Activated CD4-positive, CD25-positive, alpha-beta regulatory T cell (primary cell): ENCODE results near the gene NACC2.

ENCODE experiments used
- DNase-seq, 4 experiments: peaks; one replicate each; lab custom pipeline; 2025; lab: John Stamatoyannopoulos, UW

NACC2 gene

DNA sequence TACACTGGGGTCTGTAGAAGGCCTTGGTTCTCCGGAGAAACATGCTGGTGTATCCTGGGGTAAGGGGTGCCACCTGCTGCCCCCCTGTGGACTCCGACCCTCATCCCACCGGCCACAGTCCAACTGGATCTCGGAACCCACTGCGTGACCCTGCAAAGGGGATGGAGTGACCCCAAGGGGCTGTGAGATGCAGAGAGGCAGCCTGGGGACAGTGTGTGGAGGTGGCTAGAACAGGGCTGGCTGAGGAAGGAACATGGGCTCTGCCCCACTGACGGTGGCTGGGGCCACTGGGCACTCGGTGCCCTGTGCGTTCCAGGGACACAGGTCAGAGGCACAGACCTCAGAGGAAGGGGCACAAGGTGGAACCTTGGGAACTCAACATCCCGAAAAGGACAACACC is 2.3 kb downstream of the NACC2 start:
- no peak for DNase-seq

DNA sequence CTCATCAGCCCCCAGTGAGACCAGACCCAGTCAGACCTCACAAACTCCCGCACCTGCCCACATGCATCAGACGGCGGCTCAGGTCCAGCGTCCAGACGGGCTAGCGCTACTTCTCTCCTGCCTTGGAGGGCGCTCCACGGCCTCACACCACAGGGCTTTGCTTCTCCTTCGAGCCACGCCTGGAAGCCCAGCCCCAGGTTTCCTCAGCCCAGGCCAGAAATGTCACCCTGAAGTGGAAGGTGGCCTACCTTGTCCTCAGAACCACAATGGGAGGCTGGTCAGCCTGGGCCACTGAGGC is 2.8 kb downstream of the NACC2 start:
- no peak for DNase-seq

DNA sequence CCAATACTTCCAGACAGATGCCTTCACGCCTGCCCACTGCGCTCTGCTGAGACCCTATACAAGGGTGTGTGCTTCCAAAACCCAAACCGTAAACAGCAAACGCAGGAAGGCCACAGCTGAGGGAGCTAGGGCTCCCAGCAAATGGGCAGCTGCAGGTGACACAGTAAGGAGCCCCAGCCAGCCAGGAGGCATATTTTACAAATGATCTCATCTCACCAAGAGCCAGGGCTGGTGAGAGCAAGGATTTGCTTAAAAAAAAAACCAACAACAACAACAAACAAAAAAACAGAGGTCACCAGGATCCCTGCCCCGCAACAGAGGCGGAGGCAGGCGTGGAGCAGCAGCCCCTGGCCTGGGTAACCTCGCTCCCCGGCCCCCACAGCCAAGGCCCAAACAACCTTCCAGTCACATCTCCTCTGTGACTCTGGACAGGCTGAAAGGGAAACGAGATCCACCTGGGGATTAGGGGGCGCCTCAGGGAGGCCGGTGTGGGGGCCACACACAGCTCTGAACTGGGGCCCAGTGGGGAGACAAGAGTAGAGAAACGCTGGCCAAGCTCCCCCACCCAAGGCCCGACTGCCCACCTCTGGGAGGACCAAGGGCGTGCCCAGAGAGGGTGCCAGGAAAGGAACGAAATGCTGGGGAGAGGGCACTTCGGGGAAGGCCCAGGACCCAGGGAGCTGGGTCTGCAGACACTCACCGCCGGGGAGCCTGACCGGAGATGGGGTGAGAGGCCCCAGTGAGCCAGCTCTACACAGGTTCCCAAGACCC is 3.3 kb downstream of the NACC2 start:
- no peak for DNase-seq

DNA sequence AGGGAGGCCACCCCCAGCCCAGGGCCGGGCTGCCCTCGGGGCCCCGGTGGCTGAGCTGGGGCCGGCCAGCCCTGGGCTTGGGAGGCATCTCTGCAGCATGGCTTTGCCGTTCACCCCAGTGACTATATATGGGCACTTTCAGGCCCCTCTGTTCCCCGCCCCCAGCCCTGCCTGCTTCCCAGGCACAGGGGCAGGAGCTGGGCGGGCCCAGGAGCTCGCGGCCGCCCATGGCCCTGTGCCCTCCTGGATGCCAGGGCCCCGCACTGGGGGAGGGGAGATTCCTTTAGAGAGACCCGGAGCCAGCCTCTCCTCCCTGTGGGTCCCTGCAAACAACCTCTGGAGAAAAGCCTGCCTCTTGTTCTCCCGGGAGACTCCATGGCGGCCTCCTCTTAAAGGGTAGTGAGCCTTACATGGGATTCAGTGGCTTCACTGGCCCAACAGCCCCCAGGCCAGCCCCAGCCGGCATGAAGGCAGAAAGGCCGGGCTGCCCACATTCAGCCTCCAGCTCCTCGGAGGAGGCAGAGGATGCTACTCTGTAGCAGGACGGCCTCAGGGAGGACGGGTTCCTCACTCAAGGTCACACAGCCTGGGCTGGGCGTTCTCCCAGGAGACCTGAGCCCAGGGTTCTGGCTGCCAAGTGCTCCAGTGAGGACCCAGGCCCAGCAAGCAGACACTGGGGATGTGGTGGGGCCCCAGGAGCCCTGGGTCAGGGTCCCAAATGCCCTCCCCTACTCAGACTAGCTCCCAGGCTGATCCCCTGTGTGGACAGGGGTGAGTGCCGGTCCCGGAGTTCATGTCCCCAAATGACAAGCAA is 4.1 kb downstream of the NACC2 start:
- no peak for DNase-seq

DNA sequence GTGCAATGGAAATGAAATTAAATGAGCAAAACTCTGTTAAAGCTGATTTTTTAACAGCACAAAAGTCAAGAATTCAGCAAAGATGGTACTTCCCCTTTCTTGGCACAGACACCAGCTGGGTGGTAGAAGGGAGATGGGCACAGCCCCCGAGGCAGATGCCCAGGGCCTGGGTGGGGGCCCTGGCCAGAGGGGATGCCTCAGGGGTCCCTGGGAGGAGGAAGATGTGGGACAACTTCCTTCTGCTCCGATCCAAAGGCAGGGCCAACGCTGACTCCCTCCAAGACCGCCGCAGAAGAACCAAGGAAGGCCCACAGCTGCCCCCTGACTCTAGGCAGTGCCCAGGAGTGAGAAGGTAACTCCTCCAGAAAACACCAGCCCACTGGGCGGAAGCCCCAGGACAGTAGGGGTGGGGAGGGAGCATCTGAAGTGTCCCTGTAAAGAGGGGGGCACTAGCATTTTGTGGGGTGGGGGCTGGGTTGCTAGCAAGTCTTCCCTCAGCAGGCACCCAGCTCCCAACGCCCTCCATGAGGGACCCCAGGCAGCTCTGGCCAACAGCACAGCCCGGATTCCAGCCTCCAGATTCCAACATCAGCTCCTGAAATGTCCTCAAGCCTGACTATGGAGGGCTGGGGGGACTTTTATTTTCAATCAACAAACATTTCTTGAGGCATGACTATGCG is 4.9 kb downstream of the NACC2 start:
- no peak for DNase-seq

DNA sequence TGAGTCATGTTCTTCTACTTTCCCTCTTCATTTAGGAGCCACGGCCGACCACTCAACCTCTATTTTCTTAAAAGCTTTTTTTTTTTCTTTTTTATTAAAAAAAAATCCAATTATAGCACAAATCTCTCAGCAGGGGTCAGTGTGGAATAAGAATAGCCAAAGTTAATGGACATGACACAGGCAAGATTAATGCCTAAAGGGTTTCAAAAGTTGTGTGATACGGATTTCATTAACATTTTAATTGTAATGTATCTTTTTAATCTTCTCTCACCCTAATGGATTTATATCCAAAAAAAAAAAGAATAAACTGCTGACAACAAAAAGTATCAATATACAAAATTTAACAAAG is 5.4 kb downstream of the NACC2 start:
- no peak for DNase-seq

DNA sequence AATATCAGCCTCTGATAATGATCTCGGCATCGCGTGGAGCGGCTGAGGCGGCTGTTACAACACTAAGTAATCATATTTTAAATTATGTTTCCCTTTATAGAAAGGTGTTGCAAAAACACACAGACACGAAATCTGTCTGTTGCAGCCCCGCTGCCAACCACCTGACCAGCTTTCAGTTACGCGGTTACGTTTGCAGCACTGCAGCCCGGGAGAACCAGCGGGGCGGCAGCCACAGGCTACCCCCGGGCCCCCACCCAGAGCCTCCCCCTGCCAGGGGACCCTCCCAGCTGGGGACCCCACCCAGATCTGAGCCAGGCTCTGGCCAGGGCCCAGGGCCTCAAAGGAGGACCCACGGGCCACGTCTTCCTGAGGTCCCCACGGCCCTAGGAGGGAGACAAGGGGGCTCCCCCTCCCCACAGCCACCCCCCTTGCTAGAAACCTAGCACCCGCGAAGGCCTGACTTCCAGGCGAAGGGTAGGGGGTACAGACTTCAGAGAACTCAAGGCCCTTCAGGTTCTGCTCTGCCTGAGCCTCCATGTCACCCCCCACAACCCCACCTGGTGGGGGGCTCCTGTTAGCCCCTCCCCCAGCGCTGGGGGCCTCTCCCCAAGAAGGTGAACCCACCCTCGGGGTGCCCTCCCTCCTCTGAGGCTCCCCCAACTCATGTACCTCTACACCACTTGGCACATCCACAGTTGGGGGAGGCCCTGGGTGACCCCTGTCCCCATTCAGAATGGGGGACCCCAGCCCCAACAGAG is 6.0 kb downstream of the NACC2 start:
- DNase-seq: no peak

DNA sequence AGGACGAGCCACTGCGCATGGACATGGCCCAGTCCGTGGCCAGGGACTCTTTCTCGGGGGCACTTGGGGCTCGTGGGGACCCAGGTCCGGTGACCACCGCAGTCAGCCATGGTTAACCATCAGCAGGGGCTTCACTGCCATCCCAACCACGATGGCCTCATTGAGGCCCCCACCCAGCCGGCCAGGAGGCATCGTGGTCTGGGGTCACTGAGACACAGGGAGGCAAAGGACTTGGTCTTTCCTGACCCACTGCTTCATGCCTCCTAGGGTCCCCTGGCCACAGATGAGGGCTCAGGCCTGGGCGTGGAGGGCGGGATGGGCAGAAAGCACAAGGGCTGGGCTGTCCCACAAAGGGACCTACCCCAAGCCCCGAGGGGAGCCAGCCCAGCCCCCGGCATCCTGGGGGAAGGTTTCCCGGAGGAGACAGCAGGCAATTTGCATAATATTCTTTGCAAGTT is 6.6 kb downstream of the NACC2 start:
- DNase-seq: no peak

DNA sequence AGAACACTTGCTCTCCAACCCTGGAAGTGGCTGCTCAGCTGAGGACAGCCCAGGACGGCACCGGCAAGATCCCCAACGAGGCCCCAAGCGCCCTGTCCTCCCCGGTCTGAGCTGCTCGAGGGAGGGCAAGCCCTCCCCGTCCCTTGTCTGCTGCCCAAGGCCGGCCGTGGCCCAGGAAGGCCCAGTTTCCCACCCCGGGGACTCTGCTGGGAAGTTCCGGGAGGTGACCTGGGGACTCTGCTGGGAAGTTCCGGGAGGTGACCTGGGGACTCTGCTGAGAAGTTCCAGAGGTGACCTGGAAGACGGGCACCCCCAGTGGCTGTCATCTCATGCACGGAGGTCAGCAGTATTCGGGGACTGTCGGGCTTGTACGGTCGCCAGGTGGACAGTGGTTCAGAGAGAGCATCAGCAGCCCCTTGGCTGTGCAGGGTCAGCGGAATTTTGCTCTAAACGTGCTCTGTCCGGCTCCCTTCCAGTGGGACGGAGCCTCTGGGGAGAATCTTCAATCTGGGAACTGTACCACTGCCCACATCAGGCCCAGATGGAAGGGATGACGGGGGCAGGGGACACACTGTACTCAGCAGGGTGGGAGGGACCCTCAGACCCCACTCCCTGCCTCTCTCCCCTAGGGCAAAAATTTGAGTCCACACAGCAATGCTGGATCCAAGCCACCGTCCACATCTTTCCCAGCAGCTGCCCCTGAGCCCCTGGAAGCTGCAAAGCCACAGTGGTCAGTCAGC is 7.2 kb downstream of the NACC2 start:
- DNase-seq: no peak

DNA sequence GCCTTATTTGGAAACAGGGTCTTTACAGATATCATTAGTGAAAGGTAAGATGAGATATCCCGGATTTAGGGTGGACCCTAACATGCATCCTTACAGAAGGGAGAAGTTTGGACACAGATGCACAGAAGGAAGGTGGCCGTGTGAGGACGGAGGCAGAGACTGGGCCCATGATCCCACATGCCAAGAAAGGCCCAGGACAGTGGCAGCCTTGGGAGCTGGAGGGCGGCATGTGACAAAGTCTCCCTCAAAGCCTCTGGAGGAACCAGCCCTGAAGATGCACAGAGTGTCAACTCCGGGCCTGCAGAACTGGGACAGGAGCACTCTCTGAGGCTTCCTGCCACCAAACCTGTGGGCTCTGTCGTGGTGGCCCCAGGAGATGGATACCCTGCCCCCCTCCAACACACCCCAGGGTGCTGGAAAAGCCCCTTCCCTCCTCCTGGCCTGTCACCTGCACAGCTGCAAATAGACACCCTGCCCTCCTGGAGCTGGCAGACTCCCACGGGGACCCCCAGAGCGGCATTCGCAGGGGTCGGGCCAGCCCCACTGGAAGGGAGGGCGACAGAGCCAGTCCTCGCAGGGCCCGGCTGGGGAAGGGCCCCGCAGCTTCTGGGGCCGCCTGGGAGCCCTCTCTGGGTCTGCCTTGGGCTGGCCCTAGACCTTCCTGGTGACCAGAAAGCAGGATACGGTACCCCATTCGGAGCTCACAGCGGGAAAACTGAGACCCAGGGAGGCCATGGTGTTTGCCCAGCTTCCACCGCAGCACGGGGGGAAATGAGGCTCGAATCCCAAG is 7.9 kb downstream of the NACC2 start:
- no peak for DNase-seq

DNA sequence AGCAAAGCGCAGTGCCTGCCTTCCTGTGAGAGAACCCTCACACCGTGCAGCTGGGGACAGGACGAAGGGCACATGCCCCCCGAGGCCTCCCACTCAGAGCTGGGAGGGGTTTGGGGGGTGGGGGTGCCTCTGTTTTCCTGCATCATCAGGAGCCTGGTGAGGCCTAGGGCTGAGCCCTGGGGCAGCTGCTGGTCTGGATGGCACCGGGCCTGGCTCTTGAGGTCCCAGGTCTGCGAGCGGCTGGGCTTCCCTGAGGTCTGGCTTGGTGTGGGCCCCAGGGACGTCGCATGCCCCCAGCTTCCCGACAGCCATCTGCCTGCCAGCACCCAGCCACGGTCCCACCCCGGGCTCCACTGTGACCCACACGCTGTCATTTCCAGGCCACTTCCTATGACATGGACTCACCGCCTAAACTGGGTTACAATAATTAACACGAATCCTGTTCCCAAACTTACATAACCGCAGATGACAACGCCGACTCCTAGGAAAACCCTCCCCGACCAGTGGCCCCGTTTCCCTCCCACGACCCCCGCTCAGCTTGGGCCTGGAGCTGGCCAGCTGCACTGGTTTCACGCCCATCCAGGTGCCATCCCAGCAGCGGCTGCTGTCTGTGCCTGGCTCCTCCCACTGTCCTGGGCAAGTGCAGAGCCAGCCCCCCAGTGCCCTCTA is 8.7 kb downstream of the NACC2 start:
- DNase-seq: no peak

DNA sequence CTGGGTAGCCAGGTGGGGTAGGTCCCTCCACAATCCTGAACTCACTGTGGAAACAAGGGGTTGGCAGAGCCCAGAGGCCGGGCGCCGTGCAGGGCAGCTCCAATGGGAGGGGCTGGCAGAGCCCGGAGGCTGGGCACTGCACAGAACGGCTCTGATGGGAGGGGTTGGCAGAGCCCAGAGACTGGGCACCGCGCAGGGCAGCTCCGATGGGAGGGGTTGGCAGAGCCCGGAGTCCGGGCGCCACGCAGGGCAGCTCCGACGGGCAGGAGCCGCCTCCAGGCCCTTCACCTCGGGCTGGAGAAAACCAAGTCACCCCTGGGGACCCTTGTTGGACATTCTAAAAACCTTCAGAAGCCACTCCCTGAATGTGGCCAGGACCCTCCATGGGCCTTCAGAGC is 9.3 kb downstream of the NACC2 start:
- DNase-seq: no peak

DNA sequence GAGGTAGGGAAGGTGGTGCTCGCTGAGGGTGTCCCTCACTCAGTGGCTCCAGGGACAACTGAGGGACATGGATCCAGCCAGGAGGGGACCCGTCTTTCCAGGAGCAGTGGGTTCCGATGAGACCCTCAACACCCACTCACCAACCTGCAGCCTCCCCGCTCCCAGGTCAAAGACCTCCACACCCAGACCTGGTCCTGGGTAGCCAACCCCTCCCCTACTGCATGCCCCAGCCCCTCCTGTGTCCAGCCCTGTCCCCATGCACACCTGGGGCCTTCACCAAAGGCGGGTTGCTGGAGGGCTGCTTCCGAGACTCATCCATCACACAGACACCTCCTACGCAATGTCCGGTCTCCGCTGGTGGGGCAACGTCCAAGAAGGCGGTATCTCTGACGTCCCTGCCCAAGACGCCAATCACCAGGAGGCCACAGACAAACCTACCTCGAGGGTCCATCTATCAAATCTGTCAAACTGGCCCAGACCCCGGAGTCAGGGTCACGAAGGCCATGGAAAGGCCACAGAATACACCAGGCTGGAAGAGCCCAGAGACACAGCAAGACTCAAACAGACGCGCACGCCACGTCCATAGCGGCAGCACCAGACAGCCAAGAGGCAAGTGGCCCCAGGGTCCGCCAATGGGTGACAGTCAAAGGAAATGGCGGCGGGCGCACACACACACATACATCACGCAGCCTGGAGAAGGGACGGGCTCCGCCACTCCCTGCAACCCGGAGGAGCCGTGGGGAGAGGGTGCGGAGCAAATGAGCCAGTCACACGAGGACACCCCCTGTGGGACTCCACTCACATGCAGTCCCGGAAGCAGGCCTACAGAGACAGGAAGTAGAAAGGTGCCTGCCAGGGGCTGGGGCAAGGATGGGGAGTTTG is 10.8 kb downstream of the NACC2 start:
- DNase-seq: no peak

DNA sequence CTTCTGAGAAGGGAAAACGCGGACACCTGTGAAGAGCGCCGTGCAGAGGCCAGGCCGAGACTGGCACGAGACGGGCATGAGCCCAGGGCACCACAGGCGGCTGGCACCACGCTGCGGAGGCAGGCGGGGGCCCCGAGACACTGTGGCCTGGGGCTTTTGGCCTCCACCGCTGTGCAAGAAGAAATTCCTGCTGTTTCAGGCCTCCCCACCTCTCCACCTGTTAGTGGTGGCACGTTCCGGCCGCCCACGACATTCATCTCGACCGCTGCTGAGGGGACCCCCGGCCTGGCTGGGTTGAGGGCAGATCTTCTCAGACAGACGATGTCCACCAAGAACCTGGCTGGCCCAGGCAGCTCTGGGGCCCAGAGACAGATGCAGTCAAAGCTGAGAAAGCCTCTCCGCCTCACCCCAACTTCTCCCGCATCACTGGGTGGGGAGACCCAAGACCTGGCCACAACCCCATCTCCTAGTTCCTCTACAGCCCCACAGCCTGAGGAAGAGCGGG is 11.5 kb downstream of the NACC2 start:
- no peak for DNase-seq

DNA sequence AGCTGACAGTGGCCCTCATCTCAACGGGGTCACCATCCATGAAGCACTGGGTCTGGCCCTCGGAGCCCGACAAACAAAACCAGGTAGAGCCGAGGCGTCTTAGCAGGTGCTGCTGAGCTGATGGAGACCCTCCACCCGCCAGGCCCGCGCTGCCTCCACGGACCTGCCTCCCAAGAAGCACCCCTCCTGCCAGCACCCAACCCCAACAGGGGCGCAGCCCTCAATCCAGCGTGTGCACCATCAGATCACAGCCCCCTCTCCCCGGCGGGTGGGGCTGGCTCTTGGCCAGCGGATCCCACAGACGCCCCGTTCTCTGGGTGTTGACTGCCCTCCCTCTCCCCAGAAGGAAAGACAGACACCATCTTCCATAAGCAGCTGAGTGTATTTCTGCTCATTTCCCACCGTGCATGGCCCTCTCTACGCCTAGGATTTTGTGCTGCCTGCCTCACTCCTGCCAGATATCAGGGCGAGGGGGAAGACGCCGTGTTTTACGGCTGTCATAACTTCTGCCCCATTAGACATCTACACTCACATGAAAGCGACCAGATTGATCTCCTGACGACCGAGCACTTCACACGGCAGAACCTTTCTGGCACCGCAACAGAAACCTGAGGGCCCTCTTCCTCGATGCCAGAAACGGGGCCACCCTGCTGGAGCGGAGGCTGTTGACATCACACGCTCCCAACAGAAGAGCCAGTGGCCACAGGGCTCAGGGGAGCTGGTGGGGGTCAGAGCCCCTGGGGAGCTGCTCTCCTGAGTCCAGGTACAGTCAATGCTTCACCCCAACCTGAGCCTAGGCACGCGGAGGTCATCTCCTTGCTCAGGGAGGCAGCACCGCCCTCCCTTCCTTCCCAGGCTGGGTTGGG is 12.4 kb downstream of the NACC2 start:
- no peak for DNase-seq

DNA sequence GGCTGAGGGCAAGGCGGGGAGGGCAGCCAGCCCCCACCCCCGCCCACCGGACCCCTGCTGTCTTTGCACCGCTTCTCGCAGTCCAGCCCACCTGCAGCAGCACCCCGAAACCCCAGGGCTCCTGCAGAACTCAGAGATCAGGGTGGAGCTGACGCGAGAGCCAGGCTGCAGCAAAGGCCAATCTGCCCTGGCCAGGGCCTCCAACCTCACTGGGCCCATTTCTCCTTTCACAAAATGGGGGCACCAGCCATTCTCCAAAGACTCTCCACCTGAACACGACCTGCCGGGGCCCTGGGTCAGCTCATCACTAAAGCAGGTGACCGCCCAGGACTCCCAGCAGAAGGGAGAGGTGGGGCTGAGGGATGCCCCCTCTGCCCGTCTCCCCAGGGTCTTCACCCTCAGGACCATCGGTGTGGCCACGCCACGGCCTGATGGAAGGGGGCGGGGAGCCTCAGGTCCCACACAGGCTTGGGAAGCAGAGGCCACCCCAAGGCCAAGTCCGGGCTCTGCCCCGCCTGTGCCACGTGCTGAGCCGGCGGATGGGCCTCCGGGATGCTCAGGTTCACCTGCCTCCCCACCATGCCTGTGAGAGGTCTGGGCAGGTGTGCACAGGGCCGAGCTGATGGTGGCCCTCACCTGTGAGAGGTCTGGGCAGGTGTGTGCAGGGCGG is 13.1 kb downstream of the NACC2 start:
- DNase-seq: no peak

DNA sequence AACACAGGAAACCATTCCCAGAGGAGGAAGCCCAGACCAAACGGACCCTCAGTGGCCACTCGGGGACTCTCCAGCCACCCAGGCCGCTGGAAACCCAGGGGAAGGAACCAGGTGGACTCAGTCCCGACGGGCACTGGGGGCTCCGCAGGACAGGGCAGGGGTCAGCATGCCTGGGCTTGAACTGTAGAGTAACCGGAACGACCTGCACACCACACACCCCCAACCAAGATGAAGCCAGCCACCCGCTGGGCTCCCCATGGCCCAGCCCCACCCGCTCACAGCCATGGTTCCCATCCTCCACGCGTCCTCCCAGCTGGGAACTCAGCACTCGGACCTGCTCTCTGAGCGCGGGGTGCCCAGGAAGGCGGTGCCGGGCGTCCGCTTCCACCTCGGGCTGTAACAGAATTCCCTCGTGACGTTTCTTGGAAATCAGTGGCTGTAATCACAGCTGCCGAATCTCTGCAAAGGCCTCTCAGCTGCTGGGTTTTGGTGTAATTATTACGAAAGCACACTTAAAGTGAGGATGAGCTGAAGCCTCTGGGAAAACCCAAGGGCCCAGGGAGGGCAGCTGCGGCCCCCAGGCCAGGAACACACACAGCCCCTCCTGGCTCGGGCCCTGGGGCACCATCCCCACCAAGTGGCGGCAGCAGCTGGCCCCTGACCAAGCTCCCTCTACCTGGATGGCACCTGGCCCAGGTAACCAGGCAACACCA is 13.8 kb downstream of the NACC2 start:
- no peak for DNase-seq
